Cardiac muscle cell (in vitro differentiated cells and primary cell): ENCODE results near the gene PRSS48. TPM values are rescaled to one million over a fixed set of nuclear protein-coding genes. Genes with fewer than 3 reads are reported as not detected.

Experiments used
- DNase-seq, 2 donors: peaks; one replicate each; pipeline versions ENCODE4 v3.0.0 to v3.0.0-alpha.2; 2010 to 2017; ENCODE audit warnings: low read depth in 1 of 2, low spot score in 1 of 2
- H3K27ac ChIP-seq: fragments of 200-600 bp; sonication (generic); 2 replicates; pipeline ENCODE4 v1.5.1; 2016
- H3K27me3 ChIP-seq: fragments of 200-600 bp; sonication (generic); 2 replicates; pipeline ENCODE4 v1.6.0; 2016; ENCODE audit warnings: control low read depth
- H3K36me3 ChIP-seq: fragments of 200-600 bp; sonication (generic); 2 replicates; pipeline ENCODE4 v1.5.1; 2016; ENCODE audit warnings: control low read depth
- H3K4me1 ChIP-seq: fragments of 200-600 bp; sonication (generic); 2 replicates; pipeline ENCODE4 v1.8.1; 2017; ENCODE audit warnings: low read depth, mild to moderate bottlenecking, mixed run types
- H3K4me3 ChIP-seq: fragments of 200-600 bp; sonication (generic); 2 replicates; pipeline ENCODE4 v1.5.1; 2016; ENCODE audit warnings: mild to moderate bottlenecking
- H3K9me3 ChIP-seq: fragments of 200-600 bp; sonication (generic); 2 replicates; pipeline ENCODE4 v1.5.1; 2017; ENCODE audit warnings: low read depth, mild to moderate bottlenecking, control low read depth
- CTCF ChIP-seq: IDR thresholded peaks from 2 replicates; pipeline ENCODE4 v1.5.1; 2012; ENCODE audit warnings: low read depth, mild to moderate bottlenecking, low read length
- polyA plus RNA-seq: library from polyadenylated mRNA; unstranded; fragments of >200 nt; fragmentation: Nextera tagmentation; extraction: Ambion mirVana; gene quantifications from 2 replicates; pipeline ENCODE4 v1.2.1, GENCODE V29; 2016
- total RNA-seq: library from RNA; depleted of rRNA; stranded (reverse); fragments of >200 nt; gene quantifications from 2 replicates; pipeline ENCODE4 v1.2.3, GENCODE V29; 2016

Gene PRSS48
- total and polyA plus RNA-seq, 2 experiments from 2014 or later = not detected

- H3K4me1 ChIP-seq = peaks cover 10% of the 10 kb centered on the region
- no peak for TF ChIP-seq CTCF
- H3K9me3 ChIP-seq = no peaks in the 10 kb centered on the region
- H3K27me3 ChIP-seq = no peaks in the 10 kb centered on the region
- DNase-seq = no peak
- no peak overlapping the region for H3K27ac ChIP-seq
- H3K36me3 ChIP-seq = no peaks in the 10 kb centered on the region
- no peak overlapping the region for H3K4me3 ChIP-seq
These were observed 15.1 kb downstream of the PRSS48 start for GRCh38 chr4:151292038-151292437.

- Histone ChIP-seq H3K4me1 (peaks cover 16% of the 10 kb centered on the region), H3K27ac (no peak overlapping the region), H3K9me3 (no peaks in the 10 kb centered on the region), H3K4me3 (no peak overlapping the region), H3K36me3 (no peaks in the 10 kb centered on the region), H3K27me3 (no peaks in the 10 kb centered on the region)
- DNase-seq = no peak
- TF ChIP-seq CTCF = no peak
These were observed 18.0 kb downstream of the PRSS48 start for GRCh38 chr4:151294833-151295496.

- Histone ChIP-seq H3K4me3 (no peak overlapping the region), H3K27me3 (no peaks in the 10 kb centered on the region), H3K36me3 (no peaks in the 10 kb centered on the region), H3K9me3 (no peaks in the 10 kb centered on the region), H3K4me1 (peaks cover 16% of the 10 kb centered on the region), H3K27ac (no peak overlapping the region)
- TF ChIP-seq CTCF = no peak
- no peak for DNase-seq
These were observed 19.3 kb downstream of the PRSS48 start for GRCh38 chr4:151296227-151296626.

- TF ChIP-seq CTCF = no peak
- no peak for DNase-seq
- Histone ChIP-seq H3K36me3 (no peaks in the 10 kb centered on the region), H3K4me3 (no peak overlapping the region), H3K27ac (no peak overlapping the region), H3K9me3 (no peaks in the 10 kb centered on the region), H3K4me1 (peaks cover 16% of the 10 kb centered on the region), H3K27me3 (no peaks in the 10 kb centered on the region)
These were observed 20.2 kb downstream of the PRSS48 start for GRCh38 chr4:151297170-151297569.

- Histone ChIP-seq H3K9me3 (no peaks in the 10 kb centered on the region), H3K36me3 (no peaks in the 10 kb centered on the region), H3K27ac (no peak overlapping the region), H3K4me1 (peaks cover 2% of the 10 kb centered on the region), H3K4me3 (no peak overlapping the region), H3K27me3 (no peaks in the 10 kb centered on the region)
- no peak for TF ChIP-seq CTCF
- peak in 1 of 2 donors; percentile 16 for DNase-seq
These were observed 25.5 kb downstream of the PRSS48 start for GRCh38 chr4:151302432-151302831.

- H3K27me3 ChIP-seq = no peaks in the 10 kb centered on the region
- no peak for DNase-seq
- no peaks in the 10 kb centered on the region for H3K4me1 ChIP-seq
- no peaks in the 10 kb centered on the region for H3K9me3 ChIP-seq
- peak overlapping the region; percentile 57 for H3K27ac ChIP-seq
- TF ChIP-seq CTCF = no peak
- no peaks in the 10 kb centered on the region for H3K36me3 ChIP-seq
- H3K4me3 ChIP-seq = no peak overlapping the region
These were observed 27.3 kb downstream of the PRSS48 start for GRCh38 chr4:151304226-151304625.
